ENCODE data around the gene KRT72. TPM values are rescaled to one million over a fixed set of nuclear protein-coding genes. Genes with fewer than 3 reads are reported as not detected.
A peak's percentile ranks its signal among the peaks of the same experiment; 100 is the strongest.

The KRT72 gene
- total RNA-seq, 2 experiments from 2014 or later, result not detected

DNA sequence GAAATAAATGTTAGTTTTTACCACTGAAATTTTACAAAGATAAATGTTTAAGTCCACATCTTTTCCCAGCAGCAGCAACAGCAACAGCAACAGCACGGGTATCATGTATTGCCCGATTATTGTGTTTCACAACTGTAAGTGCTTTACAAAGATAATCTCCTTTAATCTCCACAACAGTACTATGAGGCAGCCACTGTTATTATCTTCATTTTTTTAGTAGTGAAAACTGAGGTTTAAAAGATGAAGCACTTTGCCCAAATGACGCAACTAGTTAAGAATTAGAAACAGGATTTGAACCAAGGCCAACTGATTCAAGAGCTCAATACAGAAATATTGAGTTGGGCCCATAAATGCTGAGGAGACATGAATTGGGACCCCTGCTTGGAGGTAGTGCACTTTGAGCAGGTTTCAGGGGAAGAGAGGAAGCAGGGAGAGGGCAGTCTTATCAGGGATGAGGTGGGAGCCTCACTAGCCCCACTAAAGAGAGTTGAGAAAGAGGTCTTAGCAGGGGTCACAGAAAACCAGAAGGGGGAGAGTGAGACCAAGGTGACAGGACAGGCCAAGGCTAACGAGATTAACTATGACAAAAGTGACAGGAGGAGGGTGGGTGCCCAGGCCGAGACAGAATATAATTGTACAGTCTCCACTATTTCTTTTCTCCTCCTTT, 35.5 kb upstream of the KRT72 start:
- Mint-ChIP-seq H3K4me3 (no peak overlapping the region), H3K4me1 (peaks cover 29% of the 10 kb centered on the region), H3K9me3 (no peaks in the 10 kb centered on the region), H3K36me3 (ENCODE audit: low read depth) (no peaks in the 10 kb centered on the region), H3K27ac (no peak overlapping the region), H3K27me3 (peaks cover 34% of the 10 kb centered on the region)
- CTCF ChIA-PET, result interaction anchor here (0.5 to 1.2 kb wide), 2 partner anchors 25 to 74 kb away, joined by 3 read pairs; no protein-coding TSS in a partner anchor
- POLR2A ChIA-PET, result interaction anchor here (1.0 kb wide), 1 partner anchor 8 kb away, joined by 3 read pairs; no protein-coding TSS in a partner anchor
- DNase-seq, result no peak

DNA sequence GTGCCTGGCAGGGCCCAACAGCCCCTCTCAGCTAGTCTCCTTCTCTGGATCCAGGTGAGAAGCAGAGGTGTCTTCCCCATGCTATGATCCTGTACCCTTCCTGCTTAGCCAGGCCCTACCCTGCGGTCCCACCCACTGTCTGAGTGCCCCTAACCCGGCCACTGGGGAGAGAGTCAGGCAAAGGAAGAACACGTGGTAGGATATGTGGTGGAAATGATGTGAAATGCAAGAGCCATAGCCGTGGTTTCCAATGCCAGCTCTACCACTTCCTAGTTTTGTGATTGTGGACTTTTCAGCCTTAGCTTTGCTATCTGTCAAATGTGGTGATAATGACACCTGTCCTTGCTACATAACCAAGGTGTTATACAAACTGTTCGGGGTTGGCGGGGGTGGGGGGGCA, 34.9 kb upstream of the KRT72 start:
- Mint-ChIP-seq H3K27ac (no peak overlapping the region), H3K4me1 (peaks cover 24% of the 10 kb centered on the region), H3K9me3 (no peaks in the 10 kb centered on the region), H3K36me3 (ENCODE audit: low read depth) (no peaks in the 10 kb centered on the region), H3K4me3 (no peak overlapping the region), H3K27me3 (peaks cover 31% of the 10 kb centered on the region)
- ChIA-PET POLR2A (interaction anchor here (1.0 kb wide), 1 partner anchor 9 kb away, joined by 3 read pairs; no protein-coding TSS in a partner anchor), CTCF (interaction anchor here (0.5 to 1.2 kb wide), 2 partner anchors 25 to 75 kb away, joined by 3 read pairs; no protein-coding TSS in a partner anchor)
- peak; percentile 15 for DNase-seq

DNA sequence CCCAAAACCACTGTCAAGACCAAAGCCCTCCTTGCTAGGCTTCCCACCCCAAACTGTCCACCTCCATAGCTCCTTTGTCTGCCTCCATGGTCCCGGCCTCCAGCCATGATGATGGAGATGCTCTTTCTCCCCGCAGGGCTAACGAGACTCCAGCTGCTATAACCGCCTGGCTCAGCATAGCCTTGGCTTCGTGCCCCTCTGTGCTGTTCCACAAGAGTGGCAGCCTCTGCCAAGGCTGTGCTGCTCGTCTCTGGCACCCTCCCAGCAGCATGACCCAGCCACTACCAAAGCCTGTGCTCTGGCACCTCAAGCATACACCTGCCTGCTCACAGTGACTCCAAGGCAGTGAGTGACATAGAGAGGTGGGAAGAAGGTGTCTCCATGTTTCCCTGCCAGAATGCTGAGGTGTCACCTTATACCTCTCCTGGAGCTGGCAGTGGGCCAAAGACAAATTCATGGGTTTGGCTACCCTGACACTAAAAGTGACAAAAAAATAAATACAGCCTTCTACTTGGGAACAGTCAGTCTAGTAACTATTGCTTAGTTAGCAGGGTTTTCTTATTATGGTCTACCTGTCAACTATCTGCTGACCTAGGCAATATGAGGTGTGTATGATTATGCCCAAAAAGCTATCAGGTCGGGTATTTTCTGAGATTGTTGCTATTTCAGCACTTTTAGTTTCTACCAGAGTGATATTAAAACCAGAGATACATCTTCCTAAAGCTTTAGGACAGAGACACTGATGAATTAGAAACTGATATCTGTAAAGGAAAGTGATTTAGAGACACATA, 33.2 kb upstream of the KRT72 start:
- Mint-ChIP-seq H3K9me3 (no peaks in the 10 kb centered on the region), H3K27ac (no peak overlapping the region), H3K4me1 (peaks cover 29% of the 10 kb centered on the region), H3K36me3 (ENCODE audit: low read depth) (no peaks in the 10 kb centered on the region), H3K4me3 (no peak overlapping the region), H3K27me3 (peaks cover 30% of the 10 kb centered on the region)
- ChIA-PET CTCF (no interaction called here), POLR2A (interaction anchor here (1.2 to 1.5 kb wide), 2 partner anchors 10 to 11 kb away, joined by 4 to 5 read pairs; no protein-coding TSS in a partner anchor)
- DNase-seq, result peak; percentile 11

DNA sequence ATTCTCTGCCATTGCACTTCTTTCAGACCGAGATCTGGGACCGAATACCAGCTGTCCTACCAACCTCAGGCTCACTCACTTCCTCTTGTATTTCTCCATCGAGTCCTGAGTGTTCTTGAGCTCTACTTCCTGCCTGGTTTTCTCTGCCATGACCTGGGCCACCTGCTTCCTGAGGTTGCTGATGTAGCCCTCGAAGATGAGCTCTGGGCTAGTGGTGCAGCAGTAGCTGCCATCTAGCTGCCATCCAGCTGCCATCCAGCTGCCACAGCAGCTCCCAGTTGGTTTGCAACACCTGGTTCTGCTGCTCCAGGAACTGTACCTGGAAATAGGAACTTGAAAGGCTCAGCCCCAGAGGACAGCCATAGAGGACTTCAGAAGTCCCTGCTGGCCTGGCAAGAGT, 32.1 kb upstream of the KRT72 start:
- no peak overlapping the region for H3K4me3 Mint-ChIP-seq
- peak overlapping the region; percentile 4 for H3K27ac Mint-ChIP-seq
- POLR2A ChIA-PET, result interaction anchor here (1.5 kb wide), 1 partner anchor 11 kb away, joined by 5 read pairs; no protein-coding TSS in a partner anchor
- peaks cover 29% of the 10 kb centered on the region for H3K4me1 Mint-ChIP-seq
- peak; percentile 50 for DNase-seq
- H3K27me3 Mint-ChIP-seq, result peaks cover 26% of the 10 kb centered on the region
- H3K36me3 Mint-ChIP-seq (ENCODE audit: low read depth), result no peaks in the 10 kb centered on the region
- CTCF ChIA-PET, result interaction anchor here (0.7 to 1.5 kb wide), 5 partner anchors 8 to 246 kb away, joined by 3 to 4 read pairs (median 3); no protein-coding TSS in a partner anchor
- no peaks in the 10 kb centered on the region for H3K9me3 Mint-ChIP-seq

DNA sequence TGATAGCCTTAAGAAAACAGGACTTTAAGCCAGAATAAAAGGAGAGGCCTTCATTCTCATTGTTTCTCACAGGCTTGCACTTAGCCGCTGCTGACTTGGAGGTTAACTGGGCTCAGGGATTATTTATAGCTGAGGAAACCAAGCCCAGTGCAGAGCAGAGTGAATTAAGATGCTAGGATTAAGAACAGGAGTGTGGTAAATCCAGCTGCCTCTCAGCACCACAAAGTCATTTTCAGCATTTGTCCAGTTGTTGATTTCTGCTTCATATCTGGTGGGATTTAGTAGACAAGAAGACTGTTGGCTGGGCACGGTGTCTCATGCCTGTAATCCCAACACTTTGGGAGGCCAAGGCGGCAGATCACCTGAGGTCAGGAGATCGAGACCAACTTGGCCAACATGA, 31.4 kb upstream of the KRT72 start:
- H3K4me3 Mint-ChIP-seq, result no peak overlapping the region
- no peaks in the 10 kb centered on the region for H3K36me3 Mint-ChIP-seq (ENCODE audit: low read depth)
- H3K27ac Mint-ChIP-seq, result no peak overlapping the region
- no peaks in the 10 kb centered on the region for H3K9me3 Mint-ChIP-seq
- CTCF ChIA-PET, result interaction anchor here (1.0 to 1.5 kb wide), 3 partner anchors 12 to 247 kb away, joined by 3 read pairs; no protein-coding TSS in a partner anchor
- peaks cover 23% of the 10 kb centered on the region for H3K27me3 Mint-ChIP-seq
- no peak for DNase-seq
- POLR2A ChIA-PET, result no interaction called here
- peaks cover 29% of the 10 kb centered on the region for H3K4me1 Mint-ChIP-seq

DNA sequence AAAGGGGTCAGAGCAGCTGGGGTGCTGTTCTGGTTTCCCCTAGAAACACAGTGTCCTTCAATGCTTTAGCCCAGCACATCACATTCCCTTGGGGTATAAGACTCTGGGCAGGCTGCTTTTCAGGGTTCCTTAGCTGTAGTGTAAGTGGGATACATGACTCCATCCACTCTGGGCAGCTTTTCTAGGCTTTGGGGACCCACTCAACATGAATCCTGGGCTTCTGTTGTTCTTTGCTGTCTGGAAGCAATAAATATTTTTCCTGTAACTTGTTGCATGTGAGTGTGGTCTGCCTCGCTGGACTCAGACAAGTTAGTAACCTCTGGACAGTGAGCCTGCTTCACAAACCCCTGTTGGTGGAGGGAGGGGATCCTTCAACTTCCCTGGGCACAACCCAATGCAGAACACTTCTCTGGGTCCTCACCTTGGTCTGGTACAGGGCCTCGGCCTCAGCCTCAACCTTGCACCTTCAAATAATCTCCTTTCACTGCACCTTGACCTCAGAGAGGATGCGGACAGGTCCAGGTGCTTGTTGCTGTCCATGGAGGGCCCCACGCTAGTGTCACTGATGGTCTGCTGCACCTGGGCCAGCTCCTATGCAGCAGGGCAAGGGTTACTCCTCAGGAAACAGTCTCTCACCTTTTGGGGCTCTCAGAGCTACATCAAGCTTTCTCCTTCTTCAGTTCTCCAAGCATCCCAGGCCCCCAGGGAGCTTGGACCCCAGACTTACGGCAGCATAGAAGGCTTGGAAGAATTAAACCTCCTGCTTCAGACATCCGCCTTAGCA, 30.6 kb upstream of the KRT72 start:
- Mint-ChIP-seq H3K9me3 (no peaks in the 10 kb centered on the region), H3K27me3 (peaks cover 23% of the 10 kb centered on the region), H3K4me1 (peaks cover 29% of the 10 kb centered on the region), H3K4me3 (no peak overlapping the region), H3K27ac (no peak overlapping the region), H3K36me3 (ENCODE audit: low read depth) (no peaks in the 10 kb centered on the region)
- CTCF ChIA-PET, result interaction anchor here (1.5 kb wide), 1 partner anchor 248 kb away, joined by 3 read pairs; no protein-coding TSS in a partner anchor
- DNase-seq, result peak; percentile 8
- POLR2A ChIA-PET, result no interaction called here

DNA sequence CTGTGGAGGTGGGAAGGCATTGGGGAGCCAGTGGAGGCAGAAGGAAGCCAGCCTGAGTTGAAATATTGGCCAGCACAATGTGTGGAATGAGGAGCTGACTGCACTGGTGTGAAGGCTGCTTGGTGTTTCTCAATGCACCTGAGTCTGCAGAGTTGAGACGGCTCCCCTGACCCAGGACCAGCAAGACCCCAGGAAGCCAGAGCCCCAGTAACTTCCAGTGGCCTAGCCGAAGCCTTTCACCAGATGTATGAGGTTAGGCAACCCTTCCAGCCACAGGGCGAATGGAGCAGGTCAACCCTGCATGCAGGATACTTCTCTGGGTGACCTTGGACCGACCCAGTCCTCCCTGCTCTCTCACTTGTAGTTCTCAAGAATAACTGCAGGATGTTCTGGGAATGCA, 30.0 kb upstream of the KRT72 start:
- H3K4me1 Mint-ChIP-seq, result peaks cover 28% of the 10 kb centered on the region
- CTCF ChIA-PET, result no interaction called here
- H3K9me3 Mint-ChIP-seq, result no peaks in the 10 kb centered on the region
- POLR2A ChIA-PET, result interaction anchor here (1.4 kb wide), 1 partner anchor 10 kb away, joined by 3 read pairs; no protein-coding TSS in a partner anchor
- H3K27ac Mint-ChIP-seq, result no peak overlapping the region
- H3K36me3 Mint-ChIP-seq (ENCODE audit: low read depth), result no peaks in the 10 kb centered on the region
- peak; percentile 14 for DNase-seq
- no peak overlapping the region for H3K4me3 Mint-ChIP-seq
- peaks cover 20% of the 10 kb centered on the region for H3K27me3 Mint-ChIP-seq

DNA sequence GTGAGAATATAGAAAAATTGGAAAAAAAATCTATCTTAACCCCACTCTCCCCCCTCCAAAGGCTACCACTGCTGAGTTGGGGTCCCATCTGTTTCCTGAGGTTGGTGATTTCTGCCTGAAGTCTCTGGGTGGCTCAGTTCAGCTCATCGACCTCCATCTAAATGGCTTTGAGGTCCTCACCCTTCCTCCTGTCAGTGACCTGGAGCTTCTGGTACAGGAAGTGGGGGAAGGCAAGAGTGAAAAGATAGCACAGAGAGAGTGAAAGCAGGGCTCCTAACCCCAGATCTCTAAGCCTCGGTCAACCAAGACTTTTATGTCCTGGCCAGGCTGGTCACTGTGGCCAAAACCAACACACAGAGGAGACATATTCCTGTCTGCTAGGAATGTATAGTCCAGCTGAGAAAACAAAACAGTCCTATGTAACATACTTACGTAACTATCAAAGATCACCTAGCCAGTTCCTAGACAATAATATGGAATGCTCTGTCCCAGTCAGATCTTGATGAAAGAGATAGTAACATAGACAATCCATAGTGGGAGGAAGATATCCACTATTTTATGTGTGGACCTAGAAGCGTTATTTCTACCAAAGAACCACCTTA, 29.4 kb upstream of the KRT72 start:
- H3K27me3 Mint-ChIP-seq, result peaks cover 21% of the 10 kb centered on the region
- DNase-seq, result peak; percentile 15
- POLR2A ChIA-PET, result interaction anchor here (1.4 kb wide), 1 partner anchor 11 kb away, joined by 3 read pairs; no protein-coding TSS in a partner anchor
- CTCF ChIA-PET, result interaction anchor here (0.6 kb wide), 1 partner anchor 11 kb away, joined by 3 read pairs; no protein-coding TSS in a partner anchor
- H3K27ac Mint-ChIP-seq, result no peak overlapping the region
- H3K4me1 Mint-ChIP-seq, result peaks cover 26% of the 10 kb centered on the region
- H3K9me3 Mint-ChIP-seq, result no peaks in the 10 kb centered on the region
- no peaks in the 10 kb centered on the region for H3K36me3 Mint-ChIP-seq (ENCODE audit: low read depth)
- H3K4me3 Mint-ChIP-seq, result no peak overlapping the region

DNA sequence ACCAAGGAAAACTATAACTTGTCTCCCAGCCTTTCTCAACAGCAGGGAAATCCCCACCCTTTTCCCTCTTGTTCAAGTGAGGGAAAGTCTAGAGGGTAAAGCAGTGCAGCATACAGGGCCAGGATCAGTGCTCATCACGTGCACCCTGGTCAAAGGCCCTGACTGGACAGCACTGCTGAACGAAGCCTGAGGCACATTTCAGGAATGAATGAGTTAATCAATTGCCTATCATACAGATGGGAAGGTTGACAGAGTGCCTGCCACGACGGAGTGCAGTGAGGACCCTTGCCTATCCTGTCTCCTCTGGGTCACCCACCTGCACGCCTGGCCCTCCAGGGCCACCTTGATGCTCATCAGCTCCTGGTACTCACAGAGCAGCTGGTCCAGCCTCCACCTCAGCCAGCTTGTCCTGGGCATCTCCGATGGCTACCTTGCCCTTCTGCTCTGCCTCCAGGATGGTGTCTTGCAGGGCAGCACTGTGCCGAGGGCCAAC, 28.8 kb upstream of the KRT72 start:
- CTCF ChIA-PET, result interaction anchor here (0.6 kb wide), 1 partner anchor 10 kb away, joined by 3 read pairs; no protein-coding TSS in a partner anchor
- Mint-ChIP-seq H3K27me3 (peaks cover 26% of the 10 kb centered on the region), H3K36me3 (ENCODE audit: low read depth) (no peaks in the 10 kb centered on the region), H3K27ac (no peak overlapping the region), H3K9me3 (no peaks in the 10 kb centered on the region), H3K4me1 (peaks cover 26% of the 10 kb centered on the region), H3K4me3 (no peak overlapping the region)
- POLR2A ChIA-PET, result interaction anchor here (1.4 kb wide), 1 partner anchor 12 kb away, joined by 3 read pairs; no protein-coding TSS in a partner anchor
- peak; percentile 9 for DNase-seq

DNA sequence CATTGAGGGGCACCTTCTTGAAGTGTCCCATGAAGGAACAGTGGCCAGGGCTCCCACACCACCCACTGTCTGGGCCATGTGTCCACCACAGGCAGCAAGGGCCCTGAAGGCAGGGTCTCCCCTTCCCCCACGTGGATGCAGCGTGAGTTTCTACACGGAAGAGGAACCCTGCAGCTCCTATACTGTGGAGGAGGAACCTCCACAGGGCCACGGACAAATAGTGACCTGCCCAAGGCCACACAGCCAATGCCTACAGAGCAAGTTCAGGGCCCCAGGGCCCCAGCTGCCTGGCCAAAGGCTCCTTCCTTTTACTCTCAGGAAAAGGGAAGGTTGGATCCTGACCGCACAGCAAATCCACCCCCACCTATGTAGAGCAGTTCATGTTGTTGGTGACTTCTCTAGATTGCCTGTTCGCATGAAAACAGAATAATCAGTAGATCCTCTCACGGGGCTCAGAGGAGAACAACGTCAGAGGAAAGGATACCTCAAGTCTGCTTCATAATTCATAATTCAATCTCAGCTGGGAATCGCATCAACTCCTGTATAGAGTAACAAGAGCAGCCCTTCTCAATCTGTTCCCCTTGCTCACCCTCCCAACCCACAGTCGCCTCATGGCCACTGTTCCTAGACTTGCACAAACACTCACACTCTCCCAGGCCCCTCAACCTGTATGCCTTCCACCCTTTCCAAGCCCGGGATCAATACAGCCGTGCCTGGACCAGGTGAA, 28.2 kb upstream of the KRT72 start:
- peaks cover 26% of the 10 kb centered on the region for H3K4me1 Mint-ChIP-seq
- peak; percentile 9 for DNase-seq
- no peaks in the 10 kb centered on the region for H3K9me3 Mint-ChIP-seq
- POLR2A ChIA-PET, result interaction anchor here (1.4 kb wide), 1 partner anchor 12 kb away, joined by 3 read pairs; no protein-coding TSS in a partner anchor
- H3K36me3 Mint-ChIP-seq (ENCODE audit: low read depth), result no peaks in the 10 kb centered on the region
- H3K4me3 Mint-ChIP-seq, result no peak overlapping the region
- peaks cover 28% of the 10 kb centered on the region for H3K27me3 Mint-ChIP-seq
- no peak overlapping the region for H3K27ac Mint-ChIP-seq
- CTCF ChIA-PET, result no interaction called here

DNA sequence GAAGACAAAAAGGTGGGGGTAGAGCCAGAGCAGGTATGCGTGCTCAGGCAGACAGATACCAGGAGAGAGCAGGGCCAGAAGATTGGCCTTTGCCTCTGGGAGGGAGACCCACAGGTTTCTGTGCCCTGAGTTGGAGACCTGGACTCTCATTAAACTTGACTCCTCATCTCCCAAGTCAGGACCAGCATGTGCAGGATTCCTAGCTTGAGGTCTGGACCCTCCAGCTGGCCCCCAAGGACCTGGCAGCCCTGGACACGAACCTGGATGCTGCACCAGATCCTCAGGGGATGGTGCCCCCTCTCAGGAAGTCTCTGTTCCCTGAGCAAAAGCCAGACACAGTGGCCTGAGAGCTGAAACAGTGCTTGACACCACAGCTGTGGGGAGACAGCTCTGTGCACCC, 27.6 kb upstream of the KRT72 start:
- Mint-ChIP-seq H3K27ac (no peak overlapping the region), H3K4me3 (no peak overlapping the region), H3K4me1 (peaks cover 20% of the 10 kb centered on the region), H3K27me3 (peaks cover 27% of the 10 kb centered on the region), H3K9me3 (no peaks in the 10 kb centered on the region), H3K36me3 (ENCODE audit: low read depth) (no peaks in the 10 kb centered on the region)
- CTCF ChIA-PET, result no interaction called here
- POLR2A ChIA-PET, result no interaction called here
- peak; percentile 9 for DNase-seq
